ENCODE results near the gene ACAP1.

ACAP1 gene

DNA sequence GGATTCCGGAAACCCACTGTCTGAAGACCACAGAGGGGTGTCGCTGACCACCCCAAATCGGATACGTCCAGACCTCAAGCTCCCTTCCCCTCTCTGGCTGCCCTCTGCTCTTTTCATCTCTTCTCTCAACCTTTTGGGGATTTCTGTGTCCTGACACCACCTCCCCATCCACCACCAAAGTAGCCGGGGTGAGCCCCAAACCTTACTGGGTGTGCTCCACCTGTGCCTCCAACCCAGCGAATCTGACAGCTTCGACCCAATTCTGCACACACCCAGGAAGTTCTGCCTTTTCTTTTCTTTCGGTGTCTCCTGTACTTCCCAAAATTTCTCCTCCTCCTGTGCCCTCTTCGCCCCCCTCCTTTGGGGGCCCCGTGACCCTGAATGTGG, 16.2 kb downstream of the ACAP1 start:
- TF ChIP-seq RAD21 (IDR thresholded peaks at IDR 0.05; ENCODE audit: low read depth) (no peak), TCF12 (IDR thresholded peaks at IDR 0.05; ENCODE audit: low read depth) (no peak), TEAD4 (IDR thresholded peaks at IDR 0.05) (no peak), EGR1 (IDR thresholded peaks at IDR 0.05) (no peak), CEBPB (IDR thresholded peaks at IDR 0.05) (no peak), CREB1 (IDR thresholded peaks at IDR 0.05; ENCODE audit: low read depth) (no peak), EP300 (IDR thresholded peaks at IDR 0.05; ENCODE audit: borderline replicate concordance) (no peak), YY1 (IDR thresholded peaks at IDR 0.05; ENCODE audit: low read depth) (no peak), ZBTB7A (IDR thresholded peaks at IDR 0.05; ENCODE audit: low read depth) (no peak), FOXM1 (IDR thresholded peaks at IDR 0.05; ENCODE audit: borderline replicate concordance, low read depth) (no peak), NFIC (IDR thresholded peaks at IDR 0.05) (no peak), TAF1 (IDR thresholded peaks at IDR 0.05; ENCODE audit: low read depth) (no peak)
- TF ChIP-seq, protein P1, sequence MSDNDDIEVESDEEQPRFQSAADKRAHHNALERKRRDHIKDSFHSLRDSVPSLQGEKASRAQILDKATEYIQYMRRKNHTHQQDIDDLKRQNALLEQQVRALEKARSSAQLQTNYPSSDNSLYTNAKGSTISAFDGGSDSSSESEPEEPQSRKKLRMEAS (IDR thresholded peaks at IDR 0.05) = no peak
- TF ChIP-seq, protein P2, sequence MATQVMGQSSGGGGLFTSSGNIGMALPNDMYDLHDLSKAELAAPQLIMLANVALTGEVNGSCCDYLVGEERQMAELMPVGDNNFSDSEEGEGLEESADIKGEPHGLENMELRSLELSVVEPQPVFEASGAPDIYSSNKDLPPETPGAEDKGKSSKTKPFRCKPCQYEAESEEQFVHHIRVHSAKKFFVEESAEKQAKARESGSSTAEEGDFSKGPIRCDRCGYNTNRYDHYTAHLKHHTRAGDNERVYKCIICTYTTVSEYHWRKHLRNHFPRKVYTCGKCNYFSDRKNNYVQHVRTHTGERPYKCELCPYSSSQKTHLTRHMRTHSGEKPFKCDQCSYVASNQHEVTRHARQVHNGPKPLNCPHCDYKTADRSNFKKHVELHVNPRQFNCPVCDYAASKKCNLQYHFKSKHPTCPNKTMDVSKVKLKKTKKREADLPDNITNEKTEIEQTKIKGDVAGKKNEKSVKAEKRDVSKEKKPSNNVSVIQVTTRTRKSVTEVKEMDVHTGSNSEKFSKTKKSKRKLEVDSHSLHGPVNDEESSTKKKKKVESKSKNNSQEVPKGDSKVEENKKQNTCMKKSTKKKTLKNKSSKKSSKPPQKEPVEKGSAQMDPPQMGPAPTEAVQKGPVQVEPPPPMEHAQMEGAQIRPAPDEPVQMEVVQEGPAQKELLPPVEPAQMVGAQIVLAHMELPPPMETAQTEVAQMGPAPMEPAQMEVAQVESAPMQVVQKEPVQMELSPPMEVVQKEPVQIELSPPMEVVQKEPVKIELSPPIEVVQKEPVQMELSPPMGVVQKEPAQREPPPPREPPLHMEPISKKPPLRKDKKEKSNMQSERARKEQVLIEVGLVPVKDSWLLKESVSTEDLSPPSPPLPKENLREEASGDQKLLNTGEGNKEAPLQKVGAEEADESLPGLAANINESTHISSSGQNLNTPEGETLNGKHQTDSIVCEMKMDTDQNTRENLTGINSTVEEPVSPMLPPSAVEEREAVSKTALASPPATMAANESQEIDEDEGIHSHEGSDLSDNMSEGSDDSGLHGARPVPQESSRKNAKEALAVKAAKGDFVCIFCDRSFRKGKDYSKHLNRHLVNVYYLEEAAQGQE (IDR thresholded peaks at IDR 0.05; ENCODE audit: low read depth) = no peak
- TF ChIP-seq, protein P3, sequence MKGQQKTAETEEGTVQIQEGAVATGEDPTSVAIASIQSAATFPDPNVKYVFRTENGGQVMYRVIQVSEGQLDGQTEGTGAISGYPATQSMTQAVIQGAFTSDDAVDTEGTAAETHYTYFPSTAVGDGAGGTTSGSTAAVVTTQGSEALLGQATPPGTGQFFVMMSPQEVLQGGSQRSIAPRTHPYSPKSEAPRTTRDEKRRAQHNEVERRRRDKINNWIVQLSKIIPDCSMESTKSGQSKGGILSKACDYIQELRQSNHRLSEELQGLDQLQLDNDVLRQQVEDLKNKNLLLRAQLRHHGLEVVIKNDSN (IDR thresholded peaks at IDR 0.05) = no peak

DNA sequence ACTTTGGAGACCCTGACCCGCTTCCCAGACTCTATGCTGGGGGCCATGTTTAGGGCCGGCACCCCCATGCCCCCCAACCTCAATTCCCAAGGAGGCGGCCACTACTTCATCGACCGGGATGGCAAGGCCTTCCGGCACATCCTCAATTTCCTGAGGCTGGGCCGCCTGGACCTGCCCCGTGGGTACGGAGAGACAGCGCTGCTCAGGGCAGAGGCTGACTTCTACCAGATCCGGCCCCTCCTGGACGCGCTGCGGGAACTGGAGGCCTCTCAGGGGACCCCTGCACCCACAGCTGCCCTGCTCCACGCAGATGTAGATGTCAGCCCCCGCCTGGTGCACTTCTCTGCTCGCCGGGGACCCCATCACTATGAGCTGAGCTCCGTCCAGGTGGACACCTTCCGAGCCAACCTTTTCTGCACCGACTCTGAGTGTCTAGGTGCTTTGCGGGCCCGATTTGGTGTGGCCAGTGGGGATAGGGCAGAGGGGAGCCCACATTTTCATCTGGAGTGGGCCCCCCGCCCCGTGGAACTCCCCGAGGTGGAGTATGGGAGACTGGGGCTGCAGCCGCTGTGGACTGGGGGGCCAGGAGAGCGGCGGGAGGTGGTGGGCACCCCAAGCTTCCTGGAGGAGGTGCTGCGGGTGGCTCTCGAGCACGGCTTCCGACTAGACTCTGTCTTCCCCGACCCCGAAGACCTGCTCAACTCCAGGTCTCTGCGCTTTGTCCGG, 16.7 kb downstream of the ACAP1 start:
- no peak for TF ChIP-seq EP300 (IDR thresholded peaks at IDR 0.05; ENCODE audit: borderline replicate concordance)
- TF ChIP-seq, protein P1 (IDR thresholded peaks at IDR 0.05) = no peak
- TF ChIP-seq, protein P2 (IDR thresholded peaks at IDR 0.05; ENCODE audit: low read depth) = no peak
- TF ChIP-seq CEBPB (IDR thresholded peaks at IDR 0.05) = no peak
- no peak for TF ChIP-seq TEAD4 (IDR thresholded peaks at IDR 0.05)
- no peak for TF ChIP-seq FOXM1 (IDR thresholded peaks at IDR 0.05; ENCODE audit: borderline replicate concordance, low read depth)
- no peak for TF ChIP-seq EGR1 (IDR thresholded peaks at IDR 0.05)
- no peak for TF ChIP-seq TCF12 (IDR thresholded peaks at IDR 0.05; ENCODE audit: low read depth)
- no peak for TF ChIP-seq NFIC (IDR thresholded peaks at IDR 0.05)
- TF ChIP-seq RAD21 (IDR thresholded peaks at IDR 0.05; ENCODE audit: low read depth) = no peak
- TF ChIP-seq, protein P3 (IDR thresholded peaks at IDR 0.05) = no peak
- no peak for TF ChIP-seq TAF1 (IDR thresholded peaks at IDR 0.05; ENCODE audit: low read depth)
- no peak for TF ChIP-seq YY1 (IDR thresholded peaks at IDR 0.05; ENCODE audit: low read depth)
- no peak for TF ChIP-seq CREB1 (IDR thresholded peaks at IDR 0.05; ENCODE audit: low read depth)
- TF ChIP-seq ZBTB7A (IDR thresholded peaks at IDR 0.05; ENCODE audit: low read depth) = no peak

DNA sequence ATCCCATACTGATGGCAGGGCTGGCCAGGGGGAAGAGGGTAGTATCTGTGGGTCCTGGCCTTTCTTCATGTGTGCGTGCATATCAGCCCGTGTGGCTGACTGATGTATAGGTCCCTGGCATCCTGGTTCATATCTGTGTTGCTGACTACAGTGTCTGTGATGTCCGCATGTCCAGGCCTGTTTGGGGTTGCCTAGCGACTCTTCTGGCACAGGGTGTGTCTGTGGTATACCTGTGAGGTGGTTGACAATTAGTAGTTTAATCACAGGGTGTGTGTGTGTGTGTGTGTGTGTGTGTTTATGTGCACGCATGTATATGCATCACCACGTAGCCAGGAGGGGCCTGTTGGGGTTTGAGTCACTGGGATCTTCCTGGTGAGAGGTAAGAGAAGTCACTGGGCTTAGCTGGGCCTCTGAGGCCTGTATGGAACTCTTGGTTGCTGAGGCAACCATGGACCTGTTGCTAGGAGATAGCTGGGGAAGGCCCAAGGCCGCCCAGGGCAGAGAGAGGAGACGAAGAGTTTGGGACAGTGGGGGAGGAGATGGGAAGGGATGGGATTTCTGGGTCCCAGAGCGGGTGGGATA, 18.0 kb downstream of the ACAP1 start:
- TF ChIP-seq EGR1 (IDR thresholded peaks at IDR 0.05) = no peak
- no peak for TF ChIP-seq FOXM1 (IDR thresholded peaks at IDR 0.05; ENCODE audit: borderline replicate concordance, low read depth)
- no peak for TF ChIP-seq EP300 (IDR thresholded peaks at IDR 0.05; ENCODE audit: borderline replicate concordance)
- TF ChIP-seq, protein P1 (IDR thresholded peaks at IDR 0.05) = no peak
- no peak for TF ChIP-seq TCF12 (IDR thresholded peaks at IDR 0.05; ENCODE audit: low read depth)
- TF ChIP-seq CREB1 (IDR thresholded peaks at IDR 0.05; ENCODE audit: low read depth) = no peak
- TF ChIP-seq, protein P3 (IDR thresholded peaks at IDR 0.05) = no peak
- no peak for TF ChIP-seq CEBPB (IDR thresholded peaks at IDR 0.05)
- no peak for TF ChIP-seq YY1 (IDR thresholded peaks at IDR 0.05; ENCODE audit: low read depth)
- TF ChIP-seq RAD21 (IDR thresholded peaks at IDR 0.05; ENCODE audit: low read depth) = no peak
- no peak for TF ChIP-seq NFIC (IDR thresholded peaks at IDR 0.05)
- TF ChIP-seq TEAD4 (IDR thresholded peaks at IDR 0.05) = no peak
- TF ChIP-seq, protein P2 (IDR thresholded peaks at IDR 0.05; ENCODE audit: low read depth) = no peak
- TF ChIP-seq ZBTB7A (IDR thresholded peaks at IDR 0.05; ENCODE audit: low read depth) = no peak
- no peak for TF ChIP-seq TAF1 (IDR thresholded peaks at IDR 0.05; ENCODE audit: low read depth)
